ENCODE measurements around the gene GLI3. TPM values are rescaled to one million over a fixed set of nuclear protein-coding genes. Genes with fewer than 3 reads are reported as not detected.

The GLI3 gene
- total RNA-seq, 1 donor from 2014 or later = 27.7 TPM

- H3K27ac Mint-ChIP-seq (ENCODE audit: unreplicated experiment) = no peak overlapping the region
Observed at GRCh38 chr7:42161110-42161509, 75.9 kb downstream of the GLI3 start.

DNA sequence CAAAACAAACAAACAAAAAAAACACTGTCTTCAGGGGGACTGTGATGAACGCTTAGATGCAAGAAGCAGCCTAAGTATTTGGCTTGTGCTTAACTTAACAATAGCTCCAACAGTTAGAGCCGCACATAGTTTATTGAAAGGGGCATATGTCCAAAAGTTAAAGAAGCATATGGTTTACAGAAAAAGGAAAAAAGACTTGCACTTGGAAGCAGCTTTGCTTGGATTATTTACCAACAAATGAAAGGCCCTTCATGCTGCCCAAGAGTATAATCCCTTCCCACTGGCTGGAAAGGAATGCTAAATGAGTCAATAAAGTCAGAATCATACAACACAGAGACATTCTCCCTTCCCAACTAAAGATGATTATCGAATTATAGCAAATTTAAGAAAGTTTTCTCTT, 77.9 kb downstream of the GLI3 start:
- no peaks in the 10 kb centered on the region for H3K27me3 ChIP-seq (ENCODE audit: insufficient read depth, low read length)
- H3K9me3 ChIP-seq (ENCODE audit: insufficient read depth, low read depth, low read length) = no peaks in the 10 kb centered on the region
- no peak overlapping the region for H3K9ac ChIP-seq (ENCODE audit: low read length)
- no peak overlapping the region for H2AFZ ChIP-seq (ENCODE audit: low read depth, low read length)
- Mint-ChIP-seq H3K36me3 (ENCODE audit: low read depth, unreplicated experiment) (no peaks in the 10 kb centered on the region), H3K27me3 (ENCODE audit: low read depth, unreplicated experiment) (no peaks in the 10 kb centered on the region), H3K27ac (ENCODE audit: unreplicated experiment) (no peak overlapping the region), H3K4me1 (ENCODE audit: low read depth, unreplicated experiment) (peaks cover 18% of the 10 kb centered on the region), H3K9me3 (ENCODE audit: unreplicated experiment) (no peaks in the 10 kb centered on the region), H3K4me3 (ENCODE audit: unreplicated experiment) (no peak overlapping the region)
- TF ChIP-seq EZH2 (IDR thresholded peaks at IDR 0.05; ENCODE audit: insufficient read depth, low read length) = no peak
- TF ChIP-seq, protein P1, sequence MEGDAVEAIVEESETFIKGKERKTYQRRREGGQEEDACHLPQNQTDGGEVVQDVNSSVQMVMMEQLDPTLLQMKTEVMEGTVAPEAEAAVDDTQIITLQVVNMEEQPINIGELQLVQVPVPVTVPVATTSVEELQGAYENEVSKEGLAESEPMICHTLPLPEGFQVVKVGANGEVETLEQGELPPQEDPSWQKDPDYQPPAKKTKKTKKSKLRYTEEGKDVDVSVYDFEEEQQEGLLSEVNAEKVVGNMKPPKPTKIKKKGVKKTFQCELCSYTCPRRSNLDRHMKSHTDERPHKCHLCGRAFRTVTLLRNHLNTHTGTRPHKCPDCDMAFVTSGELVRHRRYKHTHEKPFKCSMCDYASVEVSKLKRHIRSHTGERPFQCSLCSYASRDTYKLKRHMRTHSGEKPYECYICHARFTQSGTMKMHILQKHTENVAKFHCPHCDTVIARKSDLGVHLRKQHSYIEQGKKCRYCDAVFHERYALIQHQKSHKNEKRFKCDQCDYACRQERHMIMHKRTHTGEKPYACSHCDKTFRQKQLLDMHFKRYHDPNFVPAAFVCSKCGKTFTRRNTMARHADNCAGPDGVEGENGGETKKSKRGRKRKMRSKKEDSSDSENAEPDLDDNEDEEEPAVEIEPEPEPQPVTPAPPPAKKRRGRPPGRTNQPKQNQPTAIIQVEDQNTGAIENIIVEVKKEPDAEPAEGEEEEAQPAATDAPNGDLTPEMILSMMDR (IDR thresholded peaks at IDR 0.05; ENCODE audit: insufficient read depth, low read depth, low read length) = no peak
- H3K4me1 ChIP-seq (ENCODE audit: insufficient read depth, low read length) = no peaks in the 10 kb centered on the region
- H3K27ac ChIP-seq (ENCODE audit: low read depth, low read length) = no peak overlapping the region
- H3K79me2 ChIP-seq (ENCODE audit: insufficient read depth, low read length) = peaks cover 9% of the 10 kb centered on the region
- FAIRE-seq = no peak
- peaks cover 27% of the 10 kb centered on the region for H4K20me1 ChIP-seq (ENCODE audit: insufficient read depth, low read length)
- no peaks in the 10 kb centered on the region for H3K36me3 ChIP-seq (ENCODE audit: insufficient read depth, low read length)
- H3K4me3 ChIP-seq (ENCODE audit: insufficient read depth, low read depth, low read length) = no peak overlapping the region
- no peak overlapping the region for H3K4me2 ChIP-seq (ENCODE audit: low read length)
- no peak for DNase-seq (ENCODE audit: low read depth)

More at GRCh38 chr7:42161110-42161509, 75.9 kb downstream of the GLI3 start:
- H3K4me3 ChIP-seq (ENCODE audit: insufficient read depth, low read depth, low read length) = no peak overlapping the region
- no peaks in the 10 kb centered on the region for H3K9me3 ChIP-seq (ENCODE audit: insufficient read depth, low read depth, low read length)
- no peak for FAIRE-seq
- Mint-ChIP-seq H3K4me1 (ENCODE audit: low read depth, unreplicated experiment) (peaks cover 13% of the 10 kb centered on the region), H3K4me3 (ENCODE audit: unreplicated experiment) (no peak overlapping the region), H3K9me3 (ENCODE audit: unreplicated experiment) (no peaks in the 10 kb centered on the region), H3K27me3 (ENCODE audit: low read depth, unreplicated experiment) (no peaks in the 10 kb centered on the region), H3K36me3 (ENCODE audit: low read depth, unreplicated experiment) (no peaks in the 10 kb centered on the region)
- no peak for TF ChIP-seq EZH2 (IDR thresholded peaks at IDR 0.05; ENCODE audit: insufficient read depth, low read length)
- TF ChIP-seq, protein P1 (IDR thresholded peaks at IDR 0.05; ENCODE audit: insufficient read depth, low read depth, low read length) = no peak
- no peaks in the 10 kb centered on the region for H3K27me3 ChIP-seq (ENCODE audit: insufficient read depth, low read length)
- H3K79me2 ChIP-seq (ENCODE audit: insufficient read depth, low read length) = peaks cover 4% of the 10 kb centered on the region
- no peak overlapping the region for H3K9ac ChIP-seq (ENCODE audit: low read length)
- no peaks in the 10 kb centered on the region for H3K36me3 ChIP-seq (ENCODE audit: insufficient read depth, low read length)
- H4K20me1 ChIP-seq (ENCODE audit: insufficient read depth, low read length) = peaks cover 14% of the 10 kb centered on the region
- no peak overlapping the region for H3K4me2 ChIP-seq (ENCODE audit: low read length)
- H3K4me1 ChIP-seq (ENCODE audit: insufficient read depth, low read length) = no peaks in the 10 kb centered on the region
- H3K27ac ChIP-seq (ENCODE audit: low read depth, low read length) = no peak overlapping the region
- no peak for DNase-seq (ENCODE audit: low read depth)
- H2AFZ ChIP-seq (ENCODE audit: low read depth, low read length) = no peak overlapping the region

GRCh38 chr7:42156967-42157721, 79.9 kb downstream of the GLI3 start:
- Mint-ChIP-seq H3K36me3 (ENCODE audit: low read depth, unreplicated experiment) (no peaks in the 10 kb centered on the region), H3K9me3 (ENCODE audit: unreplicated experiment) (no peaks in the 10 kb centered on the region), H3K27me3 (ENCODE audit: low read depth, unreplicated experiment) (no peaks in the 10 kb centered on the region), H3K4me3 (ENCODE audit: unreplicated experiment) (no peak overlapping the region), H3K27ac (ENCODE audit: unreplicated experiment) (no peak overlapping the region), H3K4me1 (ENCODE audit: low read depth, unreplicated experiment) (peaks cover 13% of the 10 kb centered on the region)
- H3K79me2 ChIP-seq (ENCODE audit: insufficient read depth, low read length) = peaks cover 20% of the 10 kb centered on the region
- no peaks in the 10 kb centered on the region for H3K4me1 ChIP-seq (ENCODE audit: insufficient read depth, low read length)
- no peak for TF ChIP-seq EZH2 (IDR thresholded peaks at IDR 0.05; ENCODE audit: insufficient read depth, low read length)
- TF ChIP-seq, protein P1 (IDR thresholded peaks at IDR 0.05; ENCODE audit: insufficient read depth, low read depth, low read length) = no peak
- H3K27ac ChIP-seq (ENCODE audit: low read depth, low read length) = no peak overlapping the region
- peaks cover 36% of the 10 kb centered on the region for H4K20me1 ChIP-seq (ENCODE audit: insufficient read depth, low read length)
- no peak overlapping the region for H3K4me2 ChIP-seq (ENCODE audit: low read length)
- no peaks in the 10 kb centered on the region for H3K27me3 ChIP-seq (ENCODE audit: insufficient read depth, low read length)
- no peak for DNase-seq (ENCODE audit: low read depth)
- no peak overlapping the region for H2AFZ ChIP-seq (ENCODE audit: low read depth, low read length)
- no peaks in the 10 kb centered on the region for H3K9me3 ChIP-seq (ENCODE audit: insufficient read depth, low read depth, low read length)
- no peak overlapping the region for H3K4me3 ChIP-seq (ENCODE audit: insufficient read depth, low read depth, low read length)
- H3K36me3 ChIP-seq (ENCODE audit: insufficient read depth, low read length) = no peaks in the 10 kb centered on the region
- no peak overlapping the region for H3K9ac ChIP-seq (ENCODE audit: low read length)
- FAIRE-seq = no peak
